Activated CD8-positive, alpha-beta T cell treated with anti-CD3 and anti-CD28 coated beads, Interleukin-2, amount 10 ng/mL, durations not matched to agents 7 days and 5 days (primary cell): ENCODE results near the gene FAM200A. TPM values are rescaled to one million over a fixed set of nuclear protein-coding genes. Genes with fewer than 3 reads are reported as not detected.
A peak's percentile ranks its signal among the peaks of the same experiment; 100 is the strongest.
"Not testable (repeated sequence)": the region's sequence is repeated elsewhere in the genome, so short reads cannot be mapped to it uniquely, and the experiment has no call there.

Experiments
- ATAC-seq: fragments of 150-1000 bp; cut with Tn5 transposase; one replicate; pipeline ENCODE4 v1.10.0; 2021; ENCODE audit warnings: moderate library complexity
- CTCF ChIA-PET: fragments of 350-600 bp; sonication (Branson Sonifier 250); formaldehyde crosslinking; loops from one replicate; lab custom pipeline; 2021; ENCODE audit warnings: antibody characterized with exemption; lab: Charles Lee
- POLR2A ChIA-PET: fragments of 350-600 bp; sonication (Branson Sonifier 250); formaldehyde crosslinking; loops from one replicate; lab custom pipeline; 2021; ENCODE audit warnings: antibody characterized with exemption; lab: Charles Lee
- DNase-seq: peaks from one replicate; pipeline ENCODE4 v3.0.0-alpha.2; 2020
- H3K27ac Mint-ChIP-seq: one replicate; pipeline ENCODE4 v1.8.0; 2021; ENCODE audit warnings: mild to moderate bottlenecking, mixed read lengths
- H3K27me3 Mint-ChIP-seq: one replicate; pipeline ENCODE4 v1.8.0; 2021; ENCODE audit warnings: low read depth, mixed read lengths
- H3K36me3 Mint-ChIP-seq: one replicate; pipeline ENCODE4 v1.8.0; 2021; ENCODE audit warnings: low read depth, mixed read lengths
- H3K4me1 Mint-ChIP-seq: one replicate; pipeline ENCODE4 v1.8.0; 2021; ENCODE audit warnings: low read depth, mixed read lengths
- H3K4me3 Mint-ChIP-seq: one replicate; pipeline ENCODE4 v1.8.0; 2021; ENCODE audit warnings: mild to moderate bottlenecking, mixed read lengths
- H3K9me3 Mint-ChIP-seq: one replicate; pipeline ENCODE4 v1.8.0; 2022; ENCODE audit warnings: mixed read lengths; ENCODE audit not compliant: insufficient read depth
- total RNA-seq, 2 experiments: library from RNA; stranded (reverse); gene quantifications; one replicate each; pipeline ENCODE4 v1.2.3, GENCODE V29; 2021

Gene FAM200A
- total RNA-seq, 2 experiments from 2014 or later: 5.1 to 5.4 TPM

- Mint-ChIP-seq H3K27ac (no peak overlapping the region), H3K27me3 (no peaks in the 10 kb centered on the region), H3K4me1 (no peaks in the 10 kb centered on the region), H3K36me3 (peaks cover 51% of the 10 kb centered on the region), H3K9me3 (no peaks in the 10 kb centered on the region), H3K4me3 (no peak overlapping the region)
- ATAC-seq (no peak), DNase-seq (no peak)
- POLR2A ChIA-PET: interaction anchor here (2.5 kb wide), 1 partner anchor 15 kb away, joined by 14 read pairs; the partner anchor contains the start of gene ZNF655
- CTCF ChIA-PET: no interaction called here
These were observed 21.3 kb upstream of the FAM200A start for GRCh38 chr7:99573257-99573656.

GRCh38 chr7:99571768-99572167 is 19.9 kb upstream of the FAM200A start:
- no peak for ATAC-seq
- CTCF ChIA-PET: no interaction called here
- Mint-ChIP-seq H3K4me3 (no peak overlapping the region), H3K4me1 (no peaks in the 10 kb centered on the region), H3K27me3 (no peaks in the 10 kb centered on the region), H3K27ac (no peak overlapping the region), H3K9me3 (no peaks in the 10 kb centered on the region), H3K36me3 (peaks cover 51% of the 10 kb centered on the region)
- POLR2A ChIA-PET: interaction anchor here (0.9 to 2.5 kb wide), 2 partner anchors 13 to 52 kb away, joined by 3 to 14 read pairs; partner anchors contain the start of gene ZNF655
- no peak for DNase-seq

DNA sequence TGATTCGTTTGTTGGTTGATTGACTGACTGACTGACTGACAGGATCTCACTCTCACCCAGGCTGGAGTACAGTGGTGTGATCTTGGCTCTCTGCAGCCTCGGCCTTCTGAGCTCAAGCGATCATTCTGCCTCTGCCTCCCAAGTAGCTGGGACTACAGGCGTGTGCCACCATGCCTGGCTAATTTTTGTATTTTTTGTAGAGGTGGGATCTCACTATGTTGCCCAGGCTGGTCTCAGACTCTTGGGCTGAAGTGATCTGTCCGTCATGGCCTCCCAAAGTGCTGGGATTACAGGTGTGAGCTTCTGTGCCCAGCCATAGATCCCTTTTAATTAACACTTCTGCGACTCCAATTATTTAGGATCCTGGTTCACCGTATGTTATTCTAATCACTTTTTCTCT is 16.9 kb upstream of the FAM200A start:
- H3K27ac Mint-ChIP-seq, ATAC-seq, H3K4me3 Mint-ChIP-seq, H3K9me3 Mint-ChIP-seq, H3K27me3 Mint-ChIP-seq, CTCF ChIA-PET, DNase-seq: not testable (repeated sequence)
- POLR2A ChIA-PET: interaction anchor here (3.7 kb wide), 1 partner anchor 10 kb away, joined by 25 read pairs; the partner anchor contains the start of gene ZNF655
- Mint-ChIP-seq H3K36me3 (peaks cover 66% of the 10 kb centered on the region), H3K4me1 (peaks cover 11% of the 10 kb centered on the region)

DNA sequence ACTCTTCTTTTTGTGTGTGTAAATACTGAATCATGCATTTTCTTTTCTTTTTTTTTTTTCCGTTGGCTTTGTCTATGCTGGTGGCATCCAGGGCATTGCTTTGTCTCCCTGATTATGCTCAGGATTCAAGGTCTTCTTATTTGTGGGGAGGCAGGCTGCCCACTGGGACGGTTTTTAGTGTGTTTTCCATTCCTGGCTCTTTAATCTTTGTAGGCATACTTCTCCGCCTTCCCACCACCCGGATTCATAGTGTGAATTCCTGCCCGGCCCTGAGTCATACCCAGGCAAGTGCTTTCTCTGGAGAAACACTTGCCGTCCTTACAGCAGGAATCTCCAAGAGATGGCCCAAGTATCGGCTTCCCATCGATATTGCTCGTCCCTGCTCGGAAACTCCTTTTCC is 11.7 kb upstream of the FAM200A start:
- Mint-ChIP-seq H3K9me3 (no peaks in the 10 kb centered on the region), H3K4me3 (no peak overlapping the region), H3K27ac (no peak overlapping the region), H3K27me3 (no peaks in the 10 kb centered on the region), H3K4me1 (peaks cover 43% of the 10 kb centered on the region), H3K36me3 (peaks cover 57% of the 10 kb centered on the region)
- POLR2A ChIA-PET: no interaction called here
- CTCF ChIA-PET: no interaction called here
- DNase-seq (no peak), ATAC-seq (no peak)

- ChIA-PET POLR2A (no interaction called here), CTCF (no interaction called here)
- ATAC-seq (no peak), DNase-seq (peak; percentile 36)
- Mint-ChIP-seq H3K27ac (peak overlapping the region; percentile 79), H3K36me3 (peaks cover 61% of the 10 kb centered on the region), H3K27me3 (no peaks in the 10 kb centered on the region), H3K4me1 (peaks cover 43% of the 10 kb centered on the region), H3K4me3 (no peak overlapping the region), H3K9me3 (no peaks in the 10 kb centered on the region)
These were observed 10.9 kb upstream of the FAM200A start for GRCh38 chr7:99562832-99563231.

GRCh38 chr7:99562114-99562784 is 10.3 kb upstream of the FAM200A start:
- POLR2A ChIA-PET: no interaction called here
- Mint-ChIP-seq H3K9me3 (no peaks in the 10 kb centered on the region), H3K27me3 (no peaks in the 10 kb centered on the region), H3K4me3 (no peak overlapping the region), H3K36me3 (peaks cover 65% of the 10 kb centered on the region), H3K4me1 (peaks cover 45% of the 10 kb centered on the region), H3K27ac (peak overlapping the region; percentile 79)
- DNase-seq: no peak
- CTCF ChIA-PET: no interaction called here
- ATAC-seq: no peak

DNA sequence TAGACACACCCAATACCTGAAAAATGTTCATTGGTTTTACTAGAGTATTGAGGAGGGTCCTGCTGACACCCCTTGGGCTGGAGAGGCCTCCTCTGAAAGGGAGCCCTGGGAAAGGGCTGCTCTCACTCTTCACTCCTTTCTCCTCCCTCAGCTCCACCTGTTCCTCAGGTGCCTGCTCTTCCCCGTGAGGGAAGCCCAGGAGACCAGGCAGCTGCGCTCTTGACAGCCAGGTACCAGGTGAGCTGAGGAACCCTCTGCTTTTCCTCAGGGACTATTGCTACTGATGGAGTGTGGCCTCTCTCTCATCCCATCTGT is 9.8 kb upstream of the FAM200A start:
- DNase-seq (no peak), ATAC-seq (no peak)
- H3K9me3 Mint-ChIP-seq: no peaks in the 10 kb centered on the region
- peaks cover 68% of the 10 kb centered on the region for H3K36me3 Mint-ChIP-seq
- H3K4me1 Mint-ChIP-seq: peaks cover 51% of the 10 kb centered on the region
- no peaks in the 10 kb centered on the region for H3K27me3 Mint-ChIP-seq
- H3K4me3 Mint-ChIP-seq: no peak overlapping the region
- H3K27ac Mint-ChIP-seq: no peak overlapping the region
- CTCF ChIA-PET: no interaction called here
- POLR2A ChIA-PET: no interaction called here

DNA sequence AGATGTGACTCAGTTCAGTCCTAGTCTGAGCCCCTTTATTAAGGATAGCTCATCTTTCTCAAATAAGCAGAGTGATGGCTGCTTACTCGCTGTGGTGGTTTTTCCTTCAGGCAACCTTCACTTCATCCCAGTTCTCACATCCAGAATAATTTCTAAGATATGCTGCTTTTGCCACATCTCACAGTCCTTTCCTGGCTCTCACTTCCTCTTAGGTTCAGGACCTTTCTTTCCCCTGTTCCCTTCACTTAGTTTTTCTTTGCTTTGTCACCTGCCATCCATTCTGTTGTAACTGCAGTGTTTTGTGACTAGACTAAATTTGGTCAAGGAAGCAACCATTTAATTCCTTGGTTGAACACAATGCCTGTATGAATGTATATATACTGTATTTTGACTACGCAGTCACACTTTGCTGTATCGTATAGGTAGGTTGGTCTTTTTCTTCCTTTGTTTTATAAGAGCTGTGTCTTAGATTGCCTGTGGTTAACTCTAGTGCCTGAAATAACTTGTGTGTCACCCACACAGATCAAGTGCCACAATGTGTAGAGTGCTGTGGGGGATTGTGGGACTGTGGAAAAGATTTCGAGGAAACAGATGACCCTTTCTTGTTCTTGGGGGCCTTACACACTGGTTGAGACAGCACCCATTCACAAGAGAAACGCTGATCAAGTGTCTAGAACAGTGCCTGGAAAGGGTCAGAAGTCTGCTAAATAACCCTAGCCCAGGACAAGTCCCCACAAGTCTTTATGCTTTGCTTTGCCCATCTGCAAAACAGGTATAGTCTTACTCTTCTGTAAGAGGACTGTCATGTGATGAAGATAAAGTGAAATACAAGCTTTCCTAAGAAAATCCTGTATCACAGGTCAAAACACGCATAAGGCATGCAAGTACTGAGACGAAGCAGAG is 9.2 kb upstream of the FAM200A start:
- Mint-ChIP-seq H3K27ac (peak overlapping the region; percentile 66), H3K4me1 (peaks cover 53% of the 10 kb centered on the region), H3K9me3 (no peaks in the 10 kb centered on the region), H3K27me3 (no peaks in the 10 kb centered on the region), H3K36me3 (peaks cover 67% of the 10 kb centered on the region), H3K4me3 (peak overlapping the region; percentile 100)
- ChIA-PET CTCF (no interaction called here), POLR2A (interaction anchor here (0.6 to 5.4 kb wide), 4 partner anchors 55 to 460 kb away, joined by 3 to 57 read pairs (median 24); partner anchors contain the start of genes BUD31, PDAP1, ZNF394 and ZSCAN25)
- no peak for ATAC-seq
- DNase-seq: no peak

GRCh38 chr7:99559175-99559915 is 7.4 kb upstream of the FAM200A start:
- ATAC-seq: no peak
- CTCF ChIA-PET: interaction anchor here (0.8 to 2.8 kb wide), 6 partner anchors 45 to 542 kb away, joined by 3 to 12 read pairs (median 4); partner anchors contain the start of genes AP4M1, MCM7, TRIM4 and ZNF394
- POLR2A ChIA-PET: interaction anchor here (0.6 to 5.4 kb wide), 17 partner anchors 8 to 1315 kb away, joined by 3 to 57 read pairs (median 13); partner anchors contain the start of genes BUD31, PDAP1, SRRT and ZKSCAN5
- no peaks in the 10 kb centered on the region for H3K9me3 Mint-ChIP-seq
- H3K27ac Mint-ChIP-seq: peak overlapping the region; percentile 100
- H3K4me3 Mint-ChIP-seq: peak overlapping the region; percentile 100
- no peak for DNase-seq
- no peaks in the 10 kb centered on the region for H3K27me3 Mint-ChIP-seq
- H3K4me1 Mint-ChIP-seq: peaks cover 56% of the 10 kb centered on the region
- H3K36me3 Mint-ChIP-seq: peaks cover 68% of the 10 kb centered on the region

- H3K4me3 Mint-ChIP-seq: peak within 1 kb of the TSS; percentile 100
These were observed 6.6 kb upstream of the FAM200A start, which contains the start of gene ZNF655 for GRCh38 chr7:99558306-99559174. ZNF655 (plus strand) TSS chr7:99558642; CDS start chr7:99560560, 1,918 bp downstream.

More at GRCh38 chr7:99558306-99559174, 6.6 kb upstream of the FAM200A start, which contains the start of gene ZNF655:
- H3K9me3 Mint-ChIP-seq: no peaks in the 10 kb centered on the region
- no peaks in the 10 kb centered on the region for H3K27me3 Mint-ChIP-seq
- POLR2A ChIA-PET: interaction anchor here (0.5 to 5.4 kb wide), 36 partner anchors 9 to 1316 kb away, joined by 3 to 57 read pairs (median 4); partner anchors contain the start of genes AP4M1, ARPC1B, ATP5MF and BUD31
- DNase-seq: peak; percentile 96
- H3K36me3 Mint-ChIP-seq: peaks cover 66% of the 10 kb centered on the region
- CTCF ChIA-PET: interaction anchor here (0.8 to 2.8 kb wide), 9 partner anchors 33 to 543 kb away, joined by 3 to 12 read pairs (median 3); partner anchors contain the start of genes AP4M1, MCM7, TRIM4 and ZNF394
- H3K27ac Mint-ChIP-seq: peak within 1 kb of the TSS; percentile 100
- peak; percentile 88 for ATAC-seq
- peaks cover 48% of the 10 kb centered on the region for H3K4me1 Mint-ChIP-seq
